Fibroblast of the conjunctiva (primary cell): ENCODE measurements around the gene MAP2K7.
"Not testable (repeated sequence)": the region's sequence is repeated elsewhere in the genome, so short reads cannot be mapped to it uniquely, and the experiment has no call there.

Experiments used
- DNase-seq: peaks from one replicate; pipeline ENCODE4 v3.0.0-alpha.2; 2010; ENCODE audit warnings: low read depth

The MAP2K7 gene

DNA sequence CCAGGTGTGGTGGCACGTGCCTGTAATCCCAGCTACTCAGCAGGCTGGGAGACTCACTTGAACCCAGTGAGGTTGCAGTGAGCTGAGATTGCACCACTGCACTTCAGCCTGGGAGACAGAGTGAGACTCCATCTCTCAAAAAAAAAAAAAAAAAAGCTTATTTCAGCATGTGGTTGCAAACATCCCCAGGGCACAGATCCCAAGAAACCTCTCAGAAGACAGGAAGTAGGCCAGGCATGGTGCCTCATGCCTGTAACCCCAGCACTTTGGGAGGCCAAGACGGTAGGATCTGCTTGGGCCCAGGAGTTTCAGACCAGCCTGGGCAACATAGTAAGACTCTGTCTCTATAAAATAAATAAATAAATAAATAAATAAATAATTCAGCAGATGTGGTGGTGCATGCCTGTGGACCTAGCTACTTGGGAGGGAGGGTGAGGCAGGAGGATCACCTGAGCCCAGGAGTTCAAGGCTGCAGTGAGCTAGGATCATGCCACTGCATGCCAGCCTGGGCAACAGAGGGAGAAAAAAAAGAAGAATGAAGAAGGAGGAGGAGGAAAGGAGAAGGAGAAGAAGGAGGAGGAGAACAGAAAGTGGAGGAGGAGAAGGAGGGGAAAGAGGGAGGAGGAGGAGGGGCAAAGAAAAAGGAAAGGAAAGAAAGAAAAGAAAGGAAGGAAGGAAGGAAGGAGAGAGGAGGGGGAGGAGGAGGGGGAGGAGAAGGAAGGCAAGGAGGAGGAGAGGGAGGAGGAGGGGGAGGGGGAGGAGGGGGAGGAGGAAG, 19.7 kb upstream of the MAP2K7 start:
- DNase-seq, result no peak

DNA sequence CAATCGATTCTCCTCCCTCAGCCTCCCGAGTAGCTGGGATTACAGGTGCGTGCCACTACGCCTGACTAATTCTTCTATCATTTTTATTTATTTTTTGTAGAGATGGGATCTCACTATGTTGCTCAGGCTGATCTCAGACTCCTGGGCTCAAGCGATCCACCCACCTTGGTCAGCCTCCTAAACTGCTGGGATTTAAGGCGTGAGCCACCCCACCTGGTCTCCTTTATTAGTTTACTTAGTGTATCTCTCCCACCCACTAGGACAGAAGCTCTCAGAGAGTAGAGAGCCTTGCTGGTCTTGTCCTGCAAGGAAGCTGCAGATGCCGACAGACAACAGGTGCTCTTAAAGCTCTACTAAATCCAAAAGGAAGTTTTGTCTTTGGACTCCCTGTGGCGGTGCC, 17.9 kb upstream of the MAP2K7 start:
- DNase-seq, result no peak

DNA sequence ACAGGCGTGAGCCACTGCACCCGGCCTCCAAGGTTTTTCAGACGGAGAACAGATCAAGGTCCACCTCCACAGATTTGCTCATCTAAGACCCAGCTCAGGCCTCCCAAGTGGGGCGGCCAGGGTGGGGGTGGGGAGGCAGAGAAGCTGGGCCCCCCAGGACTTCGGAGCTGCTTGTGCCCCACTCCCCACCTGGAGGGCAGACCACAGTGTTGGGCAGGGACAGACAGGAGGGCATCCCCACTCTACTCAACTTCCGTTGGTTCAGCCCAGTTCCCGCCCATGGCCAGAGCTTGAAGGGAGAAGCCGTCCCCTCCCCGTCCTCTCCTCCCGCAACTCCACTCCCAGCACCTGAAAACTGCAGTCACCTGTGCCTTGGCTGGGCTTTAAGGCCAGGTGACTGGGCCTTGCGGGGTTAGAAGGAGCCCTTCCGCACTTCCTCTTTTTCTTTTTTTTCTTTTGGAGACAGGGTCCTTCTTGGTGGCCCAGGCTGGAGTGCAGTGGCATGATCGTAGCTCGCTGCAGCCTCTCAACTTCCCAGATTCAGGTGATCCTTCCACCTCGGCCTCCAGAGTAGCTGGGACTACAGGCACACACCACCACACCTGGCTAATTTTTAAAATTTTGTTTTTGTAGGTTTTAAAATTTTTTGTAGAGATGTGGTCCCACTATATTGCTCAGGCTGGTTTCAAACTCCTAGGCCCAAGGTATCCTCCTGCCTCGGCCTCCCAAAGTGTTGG, 16.1 kb upstream of the MAP2K7 start:
- no peak for DNase-seq

DNA sequence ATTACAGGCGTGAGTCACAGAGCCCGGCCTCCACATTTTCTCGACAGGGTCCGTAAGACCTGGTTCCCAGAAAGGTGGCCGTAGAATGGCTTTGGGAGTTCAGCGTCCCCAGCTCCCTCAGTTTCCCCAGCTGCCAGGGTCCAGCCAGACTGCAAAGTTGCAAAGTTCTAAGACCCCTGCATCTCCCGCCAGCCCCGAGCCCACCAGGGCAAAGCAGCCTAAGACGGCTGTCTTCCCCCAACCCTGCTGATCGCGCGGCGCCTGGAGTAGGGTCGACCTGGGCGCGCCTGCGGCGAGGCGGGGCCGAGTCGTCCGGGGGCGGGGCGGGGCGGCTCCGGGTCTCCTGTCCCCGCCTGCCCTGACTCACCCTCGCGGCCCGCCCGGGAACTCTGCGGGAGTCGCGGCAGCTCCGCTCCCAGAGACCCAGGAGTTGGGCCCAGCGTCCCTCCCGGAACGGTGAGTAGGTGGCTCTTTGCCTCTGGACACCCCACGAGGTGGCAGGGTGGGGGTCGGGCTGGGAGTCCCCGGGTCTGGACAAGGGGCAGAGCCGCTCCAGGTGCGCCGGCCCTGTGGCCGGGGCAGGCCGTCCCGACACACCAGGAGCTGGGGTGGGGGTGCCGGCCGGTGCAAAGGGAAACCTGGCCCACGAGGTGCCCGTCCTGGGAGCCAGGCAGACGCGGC, 15.4 kb upstream of the MAP2K7 start, which contains the start of gene LRRC8E:
Gene LRRC8E, plus strand, starts transcription at position 366 of the 681 bp plus-strand sequence. CDS start 7,094 bp downstream, outside the sequence.
- no peak for DNase-seq

DNA sequence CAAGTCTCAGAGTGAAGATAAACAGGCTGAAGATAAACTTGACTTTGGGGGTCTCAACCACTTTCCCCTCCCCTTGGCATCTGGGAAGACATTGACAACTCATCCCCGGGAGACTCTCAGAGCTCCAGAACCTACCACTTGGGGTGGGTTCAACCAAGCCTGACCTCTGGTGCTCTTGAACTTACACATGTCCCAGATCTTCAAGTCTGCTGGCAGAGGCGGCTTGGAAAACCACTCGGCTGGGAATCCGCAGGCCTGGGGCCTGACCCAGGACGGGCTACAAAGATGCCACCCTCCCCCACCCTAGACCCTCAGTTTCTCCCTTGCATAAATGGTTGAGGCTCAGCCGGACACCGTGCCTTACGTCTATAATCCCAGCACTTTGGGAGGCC, 14.9 kb upstream of the MAP2K7 start:
- DNase-seq, result no peak

DNA sequence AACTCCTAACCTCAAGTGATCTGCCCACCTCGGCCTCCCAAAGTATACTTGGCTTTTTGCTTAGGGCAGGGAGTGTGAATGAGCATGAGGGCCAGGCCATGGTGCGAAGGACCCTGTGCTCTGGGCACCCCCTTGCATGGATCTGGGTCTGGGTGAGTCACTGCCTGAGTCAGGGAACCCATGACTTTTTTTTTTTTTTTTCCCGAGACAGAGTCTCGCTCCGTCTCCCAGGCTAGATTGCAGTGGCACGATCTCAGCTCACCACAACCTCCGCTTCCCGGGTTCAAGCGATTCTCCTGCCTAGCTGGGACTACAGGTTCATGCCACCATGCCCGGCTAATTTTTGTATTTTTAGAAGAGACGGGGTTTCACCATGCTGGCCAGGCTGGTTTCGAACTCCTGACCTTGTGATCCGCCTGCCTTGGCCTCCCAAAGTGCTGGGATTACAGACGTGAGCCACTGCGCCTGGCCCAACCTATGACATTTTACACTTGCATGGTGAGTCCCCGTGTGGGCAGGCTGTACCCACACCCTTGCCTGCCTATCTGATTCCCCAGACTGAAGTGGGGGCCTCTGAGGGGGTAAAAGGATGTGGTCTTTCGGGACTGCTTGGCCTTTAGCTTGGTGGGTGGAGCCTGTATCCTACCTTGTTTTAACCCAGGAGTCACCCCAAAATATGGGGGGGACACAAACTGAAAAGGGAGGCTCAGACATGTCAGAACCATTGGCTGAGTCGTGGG, 10.1 kb upstream of the MAP2K7 start:
- not testable (repeated sequence) for DNase-seq

DNA sequence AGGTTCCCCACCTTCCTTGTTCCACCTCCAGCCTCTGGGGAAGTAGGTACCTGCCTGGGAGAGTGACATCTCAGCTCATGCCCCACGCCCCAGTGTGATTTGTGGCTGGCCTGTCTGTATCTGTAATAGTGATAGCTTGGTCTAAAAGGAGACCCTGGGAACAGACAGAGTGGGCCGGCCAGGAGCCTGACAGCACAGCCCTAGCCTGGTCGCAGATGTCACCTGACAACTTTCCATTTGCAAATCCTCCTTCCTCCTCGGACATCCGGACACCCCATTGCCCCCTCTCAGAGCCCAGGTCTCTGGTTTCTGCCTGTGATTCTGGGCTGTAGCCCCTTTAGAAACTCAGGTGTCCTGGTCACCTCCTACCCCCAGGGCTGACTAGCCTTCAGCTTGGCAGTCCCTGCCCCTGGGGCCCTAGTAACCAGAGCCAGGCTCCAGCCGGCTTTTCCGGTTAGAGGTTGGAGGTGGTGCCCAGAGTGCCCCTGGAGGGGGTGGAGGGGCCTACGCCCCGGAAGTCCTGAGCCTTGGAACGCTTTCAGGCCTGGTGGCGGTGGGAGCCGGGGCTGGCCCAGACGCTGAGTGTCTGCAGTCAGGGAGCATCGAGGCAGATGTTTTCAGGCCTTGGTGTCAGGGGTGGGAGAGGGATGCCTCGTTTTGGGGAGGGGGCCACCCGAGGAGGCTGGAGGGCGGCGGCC, 8.9 kb upstream of the MAP2K7 start:
- DNase-seq, result no peak

DNA sequence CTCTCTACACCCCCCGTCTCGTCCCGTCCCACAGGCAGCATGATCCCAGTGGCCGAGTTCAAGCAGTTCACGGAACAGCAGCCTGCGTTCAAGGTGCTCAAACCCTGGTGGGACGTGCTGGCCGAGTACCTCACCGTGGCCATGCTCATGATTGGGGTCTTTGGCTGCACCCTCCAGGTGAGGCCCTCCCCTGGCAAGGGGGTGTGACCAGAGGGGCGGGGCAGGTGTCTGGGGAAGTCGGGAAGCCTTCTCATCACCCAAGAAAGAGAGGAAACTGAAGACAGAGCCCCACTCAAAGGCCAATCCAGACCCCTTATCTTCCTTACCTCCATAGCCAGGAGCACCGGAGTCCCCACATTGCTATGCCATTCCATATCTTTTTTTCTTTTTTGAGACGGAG, 8.1 kb upstream of the MAP2K7 start:
- DNase-seq, result no peak

DNA sequence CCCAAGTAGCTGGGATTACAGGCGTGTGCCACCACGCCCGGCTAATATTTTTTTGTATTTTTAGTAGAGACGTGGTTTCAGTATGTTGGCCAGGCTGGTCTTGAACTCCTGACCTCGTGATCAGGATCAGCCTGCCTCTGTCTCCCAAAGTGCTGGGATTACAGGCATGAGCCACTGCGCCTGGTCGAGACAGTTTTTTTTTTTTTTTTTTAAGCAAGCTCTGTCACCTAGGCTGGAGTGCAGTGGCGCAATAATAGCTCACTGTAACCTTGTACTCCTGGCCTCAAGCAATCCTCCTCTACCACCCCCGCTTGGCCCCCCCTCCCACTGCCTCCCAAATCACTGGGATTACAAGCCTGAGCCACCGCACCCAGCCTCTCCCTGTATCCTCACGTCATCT, 6.4 kb upstream of the MAP2K7 start:
- DNase-seq, result no peak

DNA sequence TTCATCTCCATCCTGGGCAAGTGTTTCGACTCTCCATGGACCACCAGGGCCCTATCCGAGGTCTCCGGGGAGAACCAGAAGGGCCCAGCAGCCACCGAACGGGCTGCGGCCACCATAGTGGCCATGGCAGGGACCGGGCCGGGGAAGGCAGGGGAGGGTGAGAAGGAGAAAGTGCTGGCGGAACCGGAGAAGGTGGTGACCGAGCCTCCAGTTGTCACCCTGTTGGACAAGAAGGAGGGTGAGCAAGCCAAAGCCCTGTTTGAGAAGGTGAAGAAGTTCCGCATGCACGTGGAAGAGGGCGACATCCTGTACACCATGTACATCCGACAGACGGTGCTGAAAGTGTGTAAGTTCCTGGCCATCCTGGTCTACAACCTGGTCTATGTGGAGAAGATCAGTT, 4.7 kb upstream of the MAP2K7 start:
- DNase-seq, result no peak

DNA sequence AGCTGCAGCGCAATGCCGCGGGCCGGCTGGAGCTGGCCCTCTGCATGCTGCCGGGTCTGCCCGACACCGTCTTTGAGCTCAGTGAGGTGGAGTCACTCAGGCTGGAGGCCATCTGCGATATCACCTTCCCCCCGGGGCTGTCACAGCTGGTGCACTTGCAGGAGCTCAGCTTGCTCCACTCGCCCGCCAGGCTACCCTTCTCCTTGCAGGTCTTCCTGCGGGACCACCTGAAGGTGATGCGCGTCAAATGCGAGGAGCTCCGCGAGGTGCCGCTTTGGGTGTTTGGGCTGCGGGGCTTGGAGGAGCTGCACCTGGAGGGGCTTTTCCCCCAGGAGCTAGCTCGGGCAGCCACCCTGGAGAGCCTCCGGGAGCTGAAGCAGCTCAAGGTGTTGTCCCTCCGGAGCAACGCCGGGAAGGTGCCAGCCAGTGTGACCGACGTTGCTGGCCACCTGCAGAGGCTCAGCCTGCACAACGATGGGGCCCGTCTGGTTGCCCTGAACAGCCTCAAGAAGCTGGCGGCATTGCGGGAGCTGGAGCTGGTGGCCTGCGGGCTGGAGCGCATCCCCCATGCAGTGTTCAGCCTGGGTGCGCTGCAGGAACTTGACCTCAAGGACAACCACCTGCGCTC, 3.8 kb upstream of the MAP2K7 start:
- DNase-seq, result no peak

DNA sequence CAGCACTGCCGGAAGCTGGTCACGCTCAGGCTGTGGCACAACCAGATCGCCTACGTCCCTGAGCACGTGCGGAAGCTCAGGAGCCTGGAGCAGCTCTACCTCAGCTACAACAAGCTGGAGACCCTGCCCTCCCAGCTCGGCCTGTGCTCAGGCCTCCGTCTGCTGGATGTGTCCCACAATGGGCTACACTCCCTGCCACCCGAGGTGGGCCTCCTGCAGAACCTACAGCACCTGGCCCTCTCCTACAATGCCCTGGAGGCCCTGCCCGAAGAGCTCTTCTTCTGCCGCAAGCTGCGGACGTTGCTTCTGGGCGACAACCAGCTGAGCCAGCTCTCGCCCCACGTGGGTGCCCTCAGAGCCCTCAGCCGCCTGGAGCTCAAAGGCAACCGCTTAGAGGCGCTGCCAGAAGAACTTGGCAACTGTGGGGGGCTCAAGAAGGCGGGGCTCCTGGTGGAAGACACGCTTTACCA, 3.2 kb upstream of the MAP2K7 start:
- no peak for DNase-seq

DNA sequence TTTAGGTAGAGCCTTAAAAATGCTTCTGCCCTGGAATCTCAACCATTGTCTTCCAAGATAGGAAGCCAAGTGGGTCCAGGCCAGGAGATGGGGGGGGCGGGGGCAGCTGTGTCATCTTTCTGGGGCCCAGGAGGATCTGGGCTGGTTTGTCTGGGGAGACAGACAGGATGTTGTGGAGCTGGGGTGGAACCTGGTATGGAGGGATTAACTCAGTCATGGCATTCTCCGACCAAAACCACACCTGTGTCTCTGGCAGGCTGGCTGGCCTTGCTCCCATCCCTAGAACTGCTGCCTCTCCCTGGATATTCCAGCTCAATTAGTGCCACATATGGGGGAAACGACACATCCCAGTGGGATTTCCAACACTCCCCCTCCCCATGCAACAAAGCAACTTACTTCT, 2.7 kb upstream of the MAP2K7 start:
- no peak for DNase-seq

DNA sequence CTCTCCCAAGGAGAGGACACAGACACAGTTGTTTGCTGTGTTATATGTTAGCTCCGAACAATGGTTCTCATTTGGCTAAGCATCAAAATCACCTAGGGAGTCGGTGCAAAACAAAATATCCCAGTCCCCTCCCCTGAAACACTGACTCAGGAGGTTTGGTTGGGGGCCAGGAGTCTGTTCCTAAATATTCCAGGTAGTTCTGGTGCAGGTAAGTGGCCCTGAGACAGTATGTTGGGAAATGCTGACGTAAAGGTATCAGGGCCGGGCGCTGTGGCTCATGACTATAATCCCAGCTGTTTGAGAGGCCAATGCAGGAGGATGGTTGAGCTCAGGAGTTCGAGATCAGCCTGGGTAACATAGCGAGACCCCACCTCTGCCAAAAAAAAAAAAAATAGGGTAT, 2.3 kb upstream of the MAP2K7 start:
- no peak for DNase-seq

DNA sequence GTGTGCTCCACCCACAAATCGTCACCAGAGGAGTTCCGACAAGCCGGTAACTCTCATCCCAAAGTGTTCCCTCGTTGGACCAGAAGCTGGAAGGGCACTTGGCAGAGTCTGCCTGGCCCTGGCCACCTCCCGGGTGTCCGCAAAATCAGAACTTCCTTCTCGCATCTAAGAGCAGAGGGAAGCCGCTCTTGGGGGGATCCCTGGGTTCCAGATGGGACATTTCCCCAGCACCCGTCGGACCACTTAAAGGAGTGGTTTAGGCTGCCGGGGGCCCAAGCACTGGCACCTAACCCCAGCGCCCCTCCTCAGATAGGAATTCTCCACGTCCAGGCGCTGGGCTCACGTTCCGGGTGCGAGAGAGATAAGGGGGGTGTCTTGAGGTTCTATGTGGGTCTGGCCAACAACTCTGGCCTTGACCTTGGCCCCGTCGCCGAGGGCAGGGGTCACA, 857 bp upstream of the MAP2K7 start:
- DNase-seq, result no peak

DNA sequence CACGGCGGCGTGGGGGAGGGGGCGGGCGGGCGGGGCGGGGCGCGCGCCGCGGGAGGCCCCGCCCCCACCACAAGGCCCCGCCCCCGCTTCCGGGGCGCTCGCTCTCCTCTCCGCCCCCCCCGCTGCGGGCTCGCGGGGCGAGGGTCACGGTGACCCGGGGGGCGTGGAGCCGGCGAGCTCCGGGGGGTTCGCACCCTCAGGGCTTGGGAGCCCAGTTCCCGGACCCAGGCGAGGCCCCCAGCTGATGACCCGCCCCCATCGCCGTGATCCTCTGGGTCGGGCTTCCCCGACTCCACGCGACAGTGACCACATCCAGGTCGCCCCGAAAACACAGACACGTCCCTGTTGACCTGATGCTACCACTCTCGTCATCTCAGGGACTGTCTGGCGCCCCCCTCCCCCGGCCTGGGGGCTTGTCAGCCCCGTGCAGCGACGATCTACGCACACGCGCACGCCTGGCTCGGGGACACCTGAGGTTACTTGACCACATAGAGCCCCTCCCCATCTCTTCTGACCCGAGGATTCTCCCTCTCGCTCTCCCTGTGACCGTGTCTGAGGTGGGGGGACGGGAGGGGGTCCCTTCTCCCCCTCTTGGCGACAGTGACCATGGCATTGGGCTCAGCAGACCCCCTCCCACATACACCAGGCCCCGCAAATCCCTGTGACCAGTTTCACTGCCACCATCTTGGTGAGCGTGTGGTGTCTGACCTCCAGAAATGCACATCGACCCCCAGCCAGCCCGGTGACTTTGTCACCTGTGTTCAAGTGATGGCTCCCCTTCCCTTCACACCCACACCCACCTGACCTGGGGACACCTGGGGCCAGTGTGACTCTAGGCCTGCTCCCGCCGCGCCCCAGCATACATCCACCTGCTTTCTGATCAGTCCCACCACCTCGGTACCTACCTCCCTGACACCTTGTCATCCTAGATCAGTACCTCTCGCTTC, 670 bp downstream of the MAP2K7 start:
- DNase-seq, result no peak

DNA sequence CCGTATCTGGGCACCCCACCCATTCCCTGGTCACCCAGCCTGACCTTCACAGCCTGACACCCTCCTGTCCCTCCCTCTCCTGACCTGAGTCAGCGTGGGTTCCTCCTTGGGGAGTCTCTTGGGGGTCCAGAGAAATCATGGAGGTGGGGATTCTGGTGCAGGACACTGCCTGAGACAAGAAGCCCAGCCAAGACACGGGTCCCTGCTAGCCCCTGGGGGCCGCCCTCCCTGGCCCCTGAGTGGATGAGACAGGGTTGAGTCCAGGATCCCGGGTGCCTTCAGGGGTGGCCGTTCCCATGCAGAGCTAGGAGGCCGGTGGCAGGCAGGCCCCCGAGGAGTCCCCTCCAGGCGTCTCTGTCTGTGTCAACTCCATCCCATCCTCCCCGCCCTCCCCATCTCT, 1.6 kb downstream of the MAP2K7 start:
- no peak for DNase-seq

DNA sequence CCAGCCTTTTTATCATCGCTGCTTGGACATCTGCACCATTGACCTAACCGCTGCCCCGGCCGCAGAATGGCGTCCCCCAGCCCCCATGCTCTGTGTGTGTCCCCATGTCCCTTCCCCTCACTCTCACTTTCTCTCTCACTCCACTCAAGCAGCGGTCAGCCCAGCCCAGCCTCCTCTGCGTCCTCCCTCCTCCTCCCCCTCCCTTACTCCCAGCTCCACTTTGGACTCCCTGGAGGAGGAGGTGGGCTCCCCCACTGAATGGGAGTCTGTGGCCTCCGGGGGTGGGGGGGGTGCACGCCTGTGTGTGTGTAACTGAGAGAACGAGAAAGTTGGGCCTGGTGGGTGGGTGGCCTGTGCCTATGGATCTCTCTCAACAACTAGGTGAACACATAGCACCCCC, 2.2 kb downstream of the MAP2K7 start:
- no peak for DNase-seq

DNA sequence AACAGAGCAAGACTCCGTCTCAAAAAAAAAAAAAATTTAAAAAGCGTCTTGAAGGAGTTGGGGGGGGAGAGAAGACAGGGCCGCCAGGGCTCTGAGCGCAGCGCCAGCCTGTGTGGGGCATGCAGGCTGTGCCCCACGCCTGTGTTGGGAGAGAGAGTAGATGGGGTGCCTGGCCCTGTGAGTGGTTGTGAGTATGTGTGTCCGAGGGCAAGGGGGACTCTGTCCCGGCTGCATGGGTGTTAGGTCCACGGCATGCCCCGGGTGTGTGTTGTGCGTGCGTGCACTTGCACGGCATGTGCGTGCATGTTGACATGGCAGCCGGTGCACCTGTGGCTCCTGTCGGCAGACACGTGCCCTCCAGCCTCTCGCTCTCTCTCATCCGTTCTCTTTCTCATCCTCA, 3.4 kb downstream of the MAP2K7 start:
- no peak for DNase-seq

DNA sequence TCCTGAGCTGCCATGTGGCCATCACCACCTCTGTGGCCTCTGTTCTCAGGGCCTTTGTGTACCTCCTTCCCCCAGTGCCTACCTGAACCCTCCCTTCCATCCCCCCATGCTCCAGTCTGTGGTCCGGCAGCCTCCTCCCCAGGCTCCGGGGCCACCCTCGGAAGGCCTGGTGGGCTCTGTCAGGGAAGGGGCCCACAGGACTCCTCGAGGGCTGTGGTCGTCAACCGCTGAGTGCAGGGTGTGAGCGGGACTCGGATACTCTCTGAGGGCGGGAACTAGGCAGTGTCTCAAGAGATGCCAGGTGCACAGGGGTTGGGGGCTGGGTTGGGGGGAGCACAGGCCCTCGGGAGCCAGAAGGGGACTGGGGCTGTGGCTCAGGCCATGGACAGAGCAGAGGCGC, 3.9 kb downstream of the MAP2K7 start:
- DNase-seq, result no peak
